GM12873 (cell line): ENCODE measurements around the gene BUB1B.

Experiments used
- TF ChIP-seq, protein P1 (sequence below): IDR thresholded peaks from 2 replicates; pipeline ENCODE4 v1.5.1; 2012; ENCODE audit warnings: low read depth, mild to moderate bottlenecking, moderate library complexity, low read length, control low read depth; ENCODE audit not compliant: insufficient read depth; ENCODE audit errors: missing control alignments

The BUB1B gene

GRCh38 chr15:40160689-40161688 is at the start of gene BUB1B:
TSS of gene BUB1B (plus strand) at chr15:40161069. CDS start at chr15:40161221, 152 bp downstream.
- TF ChIP-seq, protein P1, sequence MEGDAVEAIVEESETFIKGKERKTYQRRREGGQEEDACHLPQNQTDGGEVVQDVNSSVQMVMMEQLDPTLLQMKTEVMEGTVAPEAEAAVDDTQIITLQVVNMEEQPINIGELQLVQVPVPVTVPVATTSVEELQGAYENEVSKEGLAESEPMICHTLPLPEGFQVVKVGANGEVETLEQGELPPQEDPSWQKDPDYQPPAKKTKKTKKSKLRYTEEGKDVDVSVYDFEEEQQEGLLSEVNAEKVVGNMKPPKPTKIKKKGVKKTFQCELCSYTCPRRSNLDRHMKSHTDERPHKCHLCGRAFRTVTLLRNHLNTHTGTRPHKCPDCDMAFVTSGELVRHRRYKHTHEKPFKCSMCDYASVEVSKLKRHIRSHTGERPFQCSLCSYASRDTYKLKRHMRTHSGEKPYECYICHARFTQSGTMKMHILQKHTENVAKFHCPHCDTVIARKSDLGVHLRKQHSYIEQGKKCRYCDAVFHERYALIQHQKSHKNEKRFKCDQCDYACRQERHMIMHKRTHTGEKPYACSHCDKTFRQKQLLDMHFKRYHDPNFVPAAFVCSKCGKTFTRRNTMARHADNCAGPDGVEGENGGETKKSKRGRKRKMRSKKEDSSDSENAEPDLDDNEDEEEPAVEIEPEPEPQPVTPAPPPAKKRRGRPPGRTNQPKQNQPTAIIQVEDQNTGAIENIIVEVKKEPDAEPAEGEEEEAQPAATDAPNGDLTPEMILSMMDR = no peak

GRCh38 chr15:40111888-40112287 is 49.0 kb upstream of the BUB1B start:
- TF ChIP-seq, protein P1 = no peak

GRCh38 chr15:40112789-40113188 is 48.1 kb upstream of the BUB1B start:
- TF ChIP-seq, protein P1 = no peak

- TF ChIP-seq, protein P1 = no peak
Observed at GRCh38 chr15:40114218-40114617, 46.7 kb upstream of the BUB1B start.

GRCh38 chr15:40115670-40116093 is 45.2 kb upstream of the BUB1B start:
- TF ChIP-seq, protein P1 = no peak

DNA sequence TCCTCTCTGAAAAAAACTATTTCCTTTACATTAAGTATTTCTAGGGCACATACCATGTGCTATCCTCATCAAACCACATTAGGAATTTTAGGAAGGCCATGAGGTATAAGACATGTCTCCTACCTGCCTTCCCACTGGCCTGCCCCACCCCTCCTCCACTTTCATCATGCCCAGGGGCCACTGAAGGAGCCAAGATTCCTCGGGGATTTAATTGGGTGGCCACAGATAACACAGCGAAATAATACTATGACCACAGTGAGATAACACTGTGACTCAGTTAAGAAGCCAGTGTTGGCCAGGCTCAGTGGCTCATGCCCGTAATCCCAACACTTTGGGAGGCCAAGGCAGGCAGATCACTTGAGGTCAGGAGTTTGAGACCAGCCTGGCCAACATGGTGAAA is 42.4 kb upstream of the BUB1B start:
- TF ChIP-seq, protein P1 = no peak

- TF ChIP-seq, protein P1 = no peak
Observed at GRCh38 chr15:40121911-40122638, 38.8 kb upstream of the BUB1B start.
